ENCODE measurements around the gene C2orf81.

DNA sequence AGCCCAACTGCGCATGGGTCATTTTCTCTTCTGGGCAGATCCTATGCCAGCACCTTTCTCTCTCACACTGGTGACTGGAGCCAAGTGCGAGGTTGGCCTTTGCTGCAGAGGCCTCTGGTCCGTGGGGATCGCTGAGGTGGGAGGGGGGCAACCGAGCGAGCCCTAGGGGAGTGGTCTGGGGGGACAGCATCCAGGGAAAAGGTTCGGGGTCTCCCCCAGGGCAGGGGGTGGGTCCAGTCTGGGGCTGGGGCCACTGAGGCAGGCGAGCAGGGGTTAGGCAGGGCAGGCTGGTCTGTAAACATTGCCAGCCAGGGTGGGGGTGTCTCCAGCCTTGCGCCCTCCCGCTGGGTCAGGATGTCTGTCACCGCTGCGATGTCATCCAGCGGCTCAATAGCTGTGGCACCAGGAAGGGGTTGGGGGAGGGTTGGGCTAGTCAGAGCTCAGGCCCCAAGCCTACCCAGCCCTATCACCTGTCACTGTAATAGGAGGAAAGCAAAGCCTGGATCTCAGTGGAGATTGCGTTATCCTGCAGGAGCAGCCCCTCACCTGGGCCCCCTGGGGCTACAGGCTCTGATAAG, 4.9 kb upstream of the C2orf81 start:
- TF ChIP-seq, protein P1, sequence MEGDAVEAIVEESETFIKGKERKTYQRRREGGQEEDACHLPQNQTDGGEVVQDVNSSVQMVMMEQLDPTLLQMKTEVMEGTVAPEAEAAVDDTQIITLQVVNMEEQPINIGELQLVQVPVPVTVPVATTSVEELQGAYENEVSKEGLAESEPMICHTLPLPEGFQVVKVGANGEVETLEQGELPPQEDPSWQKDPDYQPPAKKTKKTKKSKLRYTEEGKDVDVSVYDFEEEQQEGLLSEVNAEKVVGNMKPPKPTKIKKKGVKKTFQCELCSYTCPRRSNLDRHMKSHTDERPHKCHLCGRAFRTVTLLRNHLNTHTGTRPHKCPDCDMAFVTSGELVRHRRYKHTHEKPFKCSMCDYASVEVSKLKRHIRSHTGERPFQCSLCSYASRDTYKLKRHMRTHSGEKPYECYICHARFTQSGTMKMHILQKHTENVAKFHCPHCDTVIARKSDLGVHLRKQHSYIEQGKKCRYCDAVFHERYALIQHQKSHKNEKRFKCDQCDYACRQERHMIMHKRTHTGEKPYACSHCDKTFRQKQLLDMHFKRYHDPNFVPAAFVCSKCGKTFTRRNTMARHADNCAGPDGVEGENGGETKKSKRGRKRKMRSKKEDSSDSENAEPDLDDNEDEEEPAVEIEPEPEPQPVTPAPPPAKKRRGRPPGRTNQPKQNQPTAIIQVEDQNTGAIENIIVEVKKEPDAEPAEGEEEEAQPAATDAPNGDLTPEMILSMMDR (conservative IDR thresholded peaks at IDR 0.05; ENCODE audit: low read depth, low read length), result no peak
- TF ChIP-seq EZH2 (IDR thresholded peaks at IDR 0.05; ENCODE audit: low read length, unreplicated experiment) (no peak), EZH2phosphoT487 (IDR thresholded peaks at IDR 0.05; ENCODE audit: borderline replicate concordance, low read length) (no peak)
